Measurements from ENCODE around the gene NFASC.

- no peak for TF ChIP-seq REST (IDR thresholded peaks at IDR 0.05; ENCODE audit: unreplicated experiment)
- no peak for TF ChIP-seq CTCF (conservative IDR thresholded peaks at IDR 0.05; ENCODE audit: low read depth in 2 of 2)
- TF ChIP-seq JUNB (IDR thresholded peaks at IDR 0.05; ENCODE audit: unreplicated experiment): no peak
- TF ChIP-seq POLR2AphosphoS5 (IDR thresholded peaks at IDR 0.05; ENCODE audit: low read depth): no peak
- no peak for TF ChIP-seq EZH2 (IDR thresholded peaks at IDR 0.05; ENCODE audit: low read depth, unreplicated experiment)
- TF ChIP-seq EZH2phosphoT487 (IDR thresholded peaks at IDR 0.05; ENCODE audit: unreplicated experiment): no peak
- no peak for TF ChIP-seq CREB1 (CRISPR knock-in tag; IDR thresholded peaks at IDR 0.05; ENCODE audit: low read depth)
- TF ChIP-seq NANOG (IDR thresholded peaks at IDR 0.05; ENCODE audit: borderline replicate concordance): no peak
- TF ChIP-seq ZNF331 (CRISPR knock-in tag; IDR thresholded peaks at IDR 0.05; ENCODE audit: low read depth): no peak
Measured at GRCh38 chr1:204959836-204960235, 89.2 kb downstream of the NFASC start.
